ENCODE data around the gene ZBTB17. TPM values are rescaled to one million over a fixed set of nuclear protein-coding genes. Genes with fewer than 3 reads are reported as not detected.

The ZBTB17 gene
- total RNA-seq, 2 donors from 2014 or later = 62.0 to 135 TPM

DNA sequence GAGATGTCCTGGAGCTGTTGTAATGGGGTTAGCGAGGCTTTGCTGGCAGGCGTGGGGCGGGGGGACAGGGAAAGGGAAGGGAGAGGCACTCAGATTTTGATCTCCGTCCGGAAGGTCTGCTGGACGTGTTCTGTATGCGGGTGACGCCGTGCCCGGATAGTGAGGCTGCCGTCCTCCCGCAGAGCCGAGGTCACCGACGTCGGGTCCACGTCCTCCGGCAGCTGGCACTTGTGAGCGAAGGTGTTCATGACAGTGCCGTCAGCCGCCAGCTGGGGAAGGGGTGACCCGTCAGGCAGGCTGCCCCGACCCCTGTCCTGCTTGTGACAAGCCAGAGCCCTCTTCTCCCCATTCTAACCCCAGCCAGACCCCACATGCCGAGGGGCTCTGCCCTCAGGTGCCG, 39.6 kb upstream of the ZBTB17 start:
- H3K9me3 Mint-ChIP-seq = no peaks in the 10 kb centered on the region
- no peak for ATAC-seq (replicated peaks)
- H3K36me3 Mint-ChIP-seq (ENCODE audit: low read depth) = no peaks in the 10 kb centered on the region
- no peaks in the 10 kb centered on the region for H3K4me1 Mint-ChIP-seq
- H3K27ac Mint-ChIP-seq = no peak overlapping the region
- peaks cover 18% of the 10 kb centered on the region for H3K27me3 Mint-ChIP-seq
- no peak overlapping the region for H3K4me3 Mint-ChIP-seq

DNA sequence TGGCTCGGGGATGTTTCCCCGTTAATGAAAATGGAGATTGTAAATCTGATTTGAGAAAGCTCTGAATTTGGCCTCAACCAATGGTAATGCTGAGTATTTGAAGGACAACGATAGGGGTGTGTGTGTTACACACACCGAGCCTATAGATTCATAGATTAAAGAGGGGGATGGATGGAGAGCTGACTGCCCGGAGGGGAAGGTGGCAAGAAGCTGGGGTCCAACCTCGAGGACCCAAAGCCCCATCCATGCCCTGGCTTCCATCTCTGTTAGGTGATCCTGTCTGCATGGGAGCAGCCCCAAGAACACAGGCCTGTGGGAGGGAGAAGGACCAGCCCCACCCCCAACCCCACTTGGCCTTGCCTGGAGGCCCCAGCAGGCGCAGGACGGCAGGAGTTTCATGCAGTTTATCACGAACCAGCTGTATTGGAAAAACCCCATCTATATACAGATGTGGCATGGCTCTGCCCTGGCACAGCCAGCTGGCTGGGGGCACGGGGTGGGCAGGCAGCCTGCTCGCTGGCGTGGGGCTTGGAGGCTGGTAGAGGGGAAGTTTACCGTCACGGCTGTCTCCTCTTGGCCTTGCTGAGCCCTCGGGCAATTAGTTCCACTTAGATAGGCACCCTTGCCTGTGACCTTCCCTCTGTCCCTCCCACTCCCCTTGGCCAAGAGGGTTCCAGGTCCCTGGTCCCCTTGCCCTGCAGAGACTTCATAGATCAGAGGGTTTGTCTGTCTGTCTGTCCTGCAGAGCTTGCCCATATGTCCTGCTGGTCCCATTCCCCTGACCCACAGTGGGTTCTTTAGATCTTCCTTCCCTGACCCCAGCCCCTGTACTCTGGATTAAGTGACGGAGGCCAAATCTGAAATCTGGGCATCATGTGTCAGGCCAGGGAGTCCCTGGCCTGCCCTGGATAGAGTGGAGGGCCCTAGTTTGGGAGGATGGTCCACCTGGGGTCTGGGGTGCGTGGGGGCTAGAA, 38.9 kb upstream of the ZBTB17 start:
- no peaks in the 10 kb centered on the region for H3K4me1 Mint-ChIP-seq
- H3K9me3 Mint-ChIP-seq = no peaks in the 10 kb centered on the region
- H3K27me3 Mint-ChIP-seq = peaks cover 18% of the 10 kb centered on the region
- H3K36me3 Mint-ChIP-seq (ENCODE audit: low read depth) = no peaks in the 10 kb centered on the region
- peak; percentile 61 for ATAC-seq (replicated peaks)
- H3K4me3 Mint-ChIP-seq = peak overlapping the region; percentile 4
- no peak overlapping the region for H3K27ac Mint-ChIP-seq

DNA sequence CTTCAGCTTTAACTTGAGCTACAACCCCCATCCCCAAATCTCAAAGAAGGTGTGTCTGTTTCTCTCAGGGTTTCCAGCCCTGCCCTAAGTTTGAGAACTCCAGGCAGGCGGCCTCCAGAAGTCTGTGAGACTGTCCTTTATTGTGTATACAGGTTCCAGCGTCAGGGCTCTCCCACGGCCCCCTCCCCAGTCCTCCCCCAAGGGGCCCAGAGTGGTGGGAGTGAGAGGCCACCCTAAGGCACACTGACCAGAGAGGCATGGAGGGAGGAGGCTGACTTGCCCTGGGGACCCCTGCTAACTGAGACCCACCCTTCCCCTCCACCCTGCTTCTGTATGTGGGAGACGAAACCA, 38.0 kb upstream of the ZBTB17 start:
- Mint-ChIP-seq H3K36me3 (ENCODE audit: low read depth) (no peaks in the 10 kb centered on the region), H3K27me3 (peaks cover 18% of the 10 kb centered on the region), H3K4me3 (peak overlapping the region; percentile 11), H3K27ac (no peak overlapping the region), H3K4me1 (no peaks in the 10 kb centered on the region), H3K9me3 (no peaks in the 10 kb centered on the region)
- no peak for ATAC-seq (replicated peaks)

DNA sequence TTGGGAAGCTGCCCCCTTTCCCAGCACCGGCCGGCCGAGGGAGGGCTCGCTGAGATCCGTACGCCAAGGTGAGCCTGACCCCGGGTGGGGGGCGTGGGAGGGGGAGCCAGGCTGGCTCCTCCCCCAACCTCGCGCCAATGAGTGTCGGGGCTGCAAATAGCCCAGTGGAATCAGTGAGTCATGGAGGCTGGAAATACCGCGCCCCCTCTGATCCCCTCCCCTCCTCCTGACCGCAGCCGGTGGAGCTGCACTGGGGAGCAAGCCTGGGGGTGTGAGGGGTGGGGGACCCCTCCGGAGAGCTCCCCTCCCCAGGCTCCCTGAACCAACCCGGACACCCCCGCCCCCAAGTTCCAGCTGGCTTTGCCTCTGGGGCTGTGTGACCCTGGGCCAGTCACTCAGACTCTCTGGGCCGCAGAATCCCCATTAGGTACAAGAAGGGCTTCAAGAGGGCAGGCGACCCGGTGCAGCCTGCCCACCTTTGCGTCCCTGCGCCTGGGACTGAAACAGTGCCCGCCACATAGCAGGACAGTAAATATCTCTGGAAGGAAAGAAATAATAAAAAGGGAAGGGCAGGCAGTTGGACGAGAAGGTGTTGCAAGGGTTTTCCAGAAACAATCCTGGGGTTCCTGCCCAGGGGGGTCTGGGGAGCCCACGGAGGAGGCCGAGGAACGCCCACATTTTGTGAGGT, 37.5 kb upstream of the ZBTB17 start:
- ATAC-seq (replicated peaks) = peak; percentile 49
- no peaks in the 10 kb centered on the region for H3K4me1 Mint-ChIP-seq
- peak overlapping the region; percentile 11 for H3K4me3 Mint-ChIP-seq
- H3K36me3 Mint-ChIP-seq (ENCODE audit: low read depth) = no peaks in the 10 kb centered on the region
- peaks cover 18% of the 10 kb centered on the region for H3K27me3 Mint-ChIP-seq
- no peak overlapping the region for H3K27ac Mint-ChIP-seq
- no peaks in the 10 kb centered on the region for H3K9me3 Mint-ChIP-seq

DNA sequence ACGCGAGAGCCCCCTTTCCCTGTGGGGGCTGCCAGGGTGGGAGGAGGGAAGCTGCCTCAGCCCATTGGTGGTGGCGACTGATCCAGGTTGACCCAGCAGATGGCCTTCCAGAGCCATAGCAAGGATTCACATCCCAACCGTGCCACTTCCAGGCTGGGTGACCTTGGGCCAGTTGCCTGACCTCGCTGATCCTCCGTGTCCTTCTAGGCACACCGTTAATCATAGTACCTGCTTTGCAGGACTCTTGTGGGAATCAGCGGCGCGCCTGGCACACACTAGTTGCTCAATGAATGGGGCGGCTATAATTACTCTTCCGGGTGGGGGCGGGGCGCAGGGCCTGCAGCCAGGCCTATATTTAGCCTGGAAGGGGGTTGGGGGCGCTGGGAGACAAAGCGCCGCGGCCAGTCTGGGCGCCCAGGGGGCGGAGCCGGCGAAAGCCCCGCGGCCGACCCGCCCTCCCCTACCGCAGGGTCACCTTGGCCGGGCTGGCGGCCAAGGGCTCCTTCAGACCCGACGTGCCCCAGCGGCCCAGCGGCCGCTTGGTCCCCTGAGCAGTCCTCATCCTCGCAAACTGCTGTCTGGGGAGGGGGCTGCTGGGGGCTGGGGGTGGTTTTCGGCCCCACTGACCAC, 36.8 kb upstream of the ZBTB17 start:
- H3K4me1 Mint-ChIP-seq = no peaks in the 10 kb centered on the region
- ATAC-seq (replicated peaks) = peak; percentile 31
- no peak overlapping the region for H3K27ac Mint-ChIP-seq
- peaks cover 18% of the 10 kb centered on the region for H3K27me3 Mint-ChIP-seq
- H3K9me3 Mint-ChIP-seq = no peaks in the 10 kb centered on the region
- no peaks in the 10 kb centered on the region for H3K36me3 Mint-ChIP-seq (ENCODE audit: low read depth)
- peak overlapping the region; percentile 26 for H3K4me3 Mint-ChIP-seq

DNA sequence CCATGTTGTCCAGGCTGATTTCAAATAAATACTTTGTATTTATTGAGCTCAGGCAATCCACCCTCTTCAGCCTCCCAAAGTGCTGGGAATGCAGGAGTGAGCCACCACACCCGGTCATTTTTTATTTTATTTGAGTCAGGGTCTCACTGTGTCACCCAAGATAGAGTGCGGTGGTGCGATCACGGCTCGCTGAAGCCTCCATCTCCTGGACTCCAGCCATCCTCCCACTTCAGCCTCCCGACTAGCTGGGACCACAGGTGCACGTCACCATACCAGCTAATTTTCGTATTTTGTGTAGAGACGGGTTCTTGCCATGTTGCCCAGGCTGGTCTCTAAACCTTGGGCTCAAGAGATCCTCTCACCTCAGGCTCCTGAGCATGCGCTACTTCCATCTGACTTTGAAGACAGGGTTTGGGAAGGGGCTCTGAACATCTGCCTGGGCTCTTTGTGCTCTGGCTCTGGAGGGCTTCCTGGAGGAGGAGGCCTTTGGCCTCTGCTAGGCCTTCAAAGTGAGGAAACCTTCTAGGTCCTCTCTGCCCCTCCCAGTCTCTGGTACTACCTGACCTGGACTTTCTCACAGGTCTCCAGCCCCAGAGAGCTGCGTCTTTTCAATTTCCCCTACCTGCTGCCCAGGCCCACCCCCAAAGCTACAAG, 36.2 kb upstream of the ZBTB17 start:
- Mint-ChIP-seq H3K27me3 (peaks cover 18% of the 10 kb centered on the region), H3K4me3 (peak overlapping the region; percentile 26), H3K4me1 (peaks cover under 1% of the 10 kb centered on the region)

DNA sequence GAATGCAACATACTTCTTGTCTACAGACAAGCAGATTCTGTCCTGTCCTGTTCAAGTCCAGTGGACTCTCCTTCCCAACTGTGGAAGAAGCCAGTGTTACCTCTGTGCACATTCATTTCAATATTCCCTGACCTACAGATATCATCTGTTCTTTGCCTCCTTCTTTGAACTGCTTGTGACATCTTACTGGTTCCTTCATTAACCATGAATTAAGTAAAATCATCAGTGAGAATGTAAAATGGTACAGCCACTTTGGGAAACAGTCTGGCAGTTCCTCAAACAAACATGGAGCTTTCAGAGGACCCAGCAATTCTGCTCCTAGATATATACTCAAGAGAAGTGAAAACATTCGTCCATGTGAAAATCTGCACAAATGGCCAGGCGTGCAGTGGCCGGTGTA, 34.9 kb upstream of the ZBTB17 start:
- H3K27ac Mint-ChIP-seq = no peak overlapping the region
- peaks cover 18% of the 10 kb centered on the region for H3K27me3 Mint-ChIP-seq
- H3K9me3 Mint-ChIP-seq = no peaks in the 10 kb centered on the region
- ATAC-seq (replicated peaks) = no peak
- H3K4me3 Mint-ChIP-seq = no peak overlapping the region
- H3K4me1 Mint-ChIP-seq = peaks cover 7% of the 10 kb centered on the region
- H3K36me3 Mint-ChIP-seq (ENCODE audit: low read depth) = no peaks in the 10 kb centered on the region

More for the DNA sequence above, 36.2 kb upstream of the ZBTB17 start:
- no peak for ATAC-seq (replicated peaks)
- Mint-ChIP-seq H3K27ac (no peak overlapping the region), H3K9me3 (no peaks in the 10 kb centered on the region), H3K36me3 (ENCODE audit: low read depth) (no peaks in the 10 kb centered on the region)

DNA sequence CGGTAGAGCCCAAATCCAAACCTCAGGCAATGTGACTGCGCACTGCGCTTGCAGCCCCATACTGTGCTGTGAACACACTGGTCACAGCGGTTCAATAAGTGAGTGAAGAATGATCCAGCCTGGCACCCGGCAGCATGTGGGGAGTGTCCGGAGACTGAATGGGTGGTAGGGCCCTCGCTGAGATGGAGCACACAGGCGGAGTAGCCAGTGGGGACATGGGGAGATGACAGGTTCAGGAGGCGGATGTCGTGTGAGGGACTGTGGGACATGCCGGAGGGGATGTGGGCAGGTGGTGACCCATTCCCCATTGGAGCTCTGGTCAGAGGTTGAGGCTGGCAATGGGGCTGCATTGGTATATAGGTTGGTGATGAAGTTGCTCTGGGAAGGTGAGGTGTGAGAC, 33.8 kb upstream of the ZBTB17 start:
- H3K27ac Mint-ChIP-seq = no peak overlapping the region
- H3K4me3 Mint-ChIP-seq = no peak overlapping the region
- ATAC-seq (replicated peaks) = no peak

DNA sequence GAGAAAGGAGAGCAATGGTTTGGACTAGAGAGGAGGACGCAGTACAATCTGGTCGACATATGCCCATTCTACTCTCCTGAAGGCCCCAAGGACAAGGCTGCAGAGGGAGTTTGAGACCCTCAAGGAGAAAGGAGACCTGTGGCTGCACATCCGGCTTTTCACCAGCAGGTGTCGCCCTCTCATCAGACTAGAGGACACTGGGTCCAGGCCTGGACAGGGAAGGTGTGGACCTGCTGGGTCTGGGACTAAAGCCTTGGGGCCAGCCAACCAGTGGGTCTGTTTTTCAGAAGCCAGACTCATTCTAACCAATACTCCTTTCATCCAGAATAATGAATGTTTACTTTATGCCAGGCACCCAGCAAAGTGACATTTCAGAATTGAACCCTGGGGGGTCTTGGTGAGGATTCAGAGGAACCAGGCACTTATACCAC, 33.1 kb upstream of the ZBTB17 start:
- peaks cover 6% of the 10 kb centered on the region for H3K27me3 Mint-ChIP-seq
- peaks cover 7% of the 10 kb centered on the region for H3K4me1 Mint-ChIP-seq
- ATAC-seq (replicated peaks) = peak; percentile 54
- H3K36me3 Mint-ChIP-seq (ENCODE audit: low read depth) = no peaks in the 10 kb centered on the region
- no peak overlapping the region for H3K27ac Mint-ChIP-seq
- no peak overlapping the region for H3K4me3 Mint-ChIP-seq
- H3K9me3 Mint-ChIP-seq = no peaks in the 10 kb centered on the region

More for the DNA sequence above, 33.8 kb upstream of the ZBTB17 start:
- Mint-ChIP-seq H3K36me3 (ENCODE audit: low read depth) (no peaks in the 10 kb centered on the region), H3K9me3 (no peaks in the 10 kb centered on the region), H3K27me3 (peaks cover 12% of the 10 kb centered on the region), H3K4me1 (peaks cover 7% of the 10 kb centered on the region)

DNA sequence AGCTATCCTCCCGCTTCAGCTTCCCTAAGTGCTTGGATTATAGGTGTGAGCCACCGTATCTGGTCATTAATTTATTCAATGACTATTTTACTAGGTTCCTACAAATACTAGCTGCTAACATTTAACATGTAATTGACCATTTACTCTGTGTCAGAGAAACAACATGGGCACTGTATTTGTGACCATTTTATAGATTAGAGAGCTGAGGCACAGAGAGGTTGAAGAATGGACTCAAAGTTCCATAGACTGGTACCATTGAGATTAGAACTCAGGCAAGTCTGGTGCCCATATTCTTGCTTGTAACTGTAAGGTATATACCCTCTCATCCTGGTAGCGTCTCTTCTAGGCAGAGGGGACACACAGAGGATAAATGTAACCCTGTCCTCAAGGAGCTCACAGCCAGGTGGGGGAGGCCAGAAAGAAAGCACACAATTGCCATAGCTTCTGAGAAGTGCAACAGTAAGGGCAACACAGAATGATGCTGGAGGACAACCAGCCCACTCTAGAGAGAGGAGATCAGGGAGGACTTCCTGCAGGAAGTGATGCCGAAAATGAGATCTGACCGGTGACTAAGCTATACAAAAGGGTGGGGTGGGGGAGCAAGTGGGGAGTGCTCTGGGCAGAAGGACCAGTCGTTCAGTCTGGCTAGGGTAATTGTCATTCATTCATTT, 31.9 kb upstream of the ZBTB17 start:
- Mint-ChIP-seq H3K9me3 (no peaks in the 10 kb centered on the region), H3K27me3 (peaks cover 3% of the 10 kb centered on the region), H3K4me1 (peaks cover 7% of the 10 kb centered on the region), H3K4me3 (no peak overlapping the region), H3K27ac (no peak overlapping the region), H3K36me3 (ENCODE audit: low read depth) (no peaks in the 10 kb centered on the region)
- ATAC-seq (replicated peaks) = no peak

DNA sequence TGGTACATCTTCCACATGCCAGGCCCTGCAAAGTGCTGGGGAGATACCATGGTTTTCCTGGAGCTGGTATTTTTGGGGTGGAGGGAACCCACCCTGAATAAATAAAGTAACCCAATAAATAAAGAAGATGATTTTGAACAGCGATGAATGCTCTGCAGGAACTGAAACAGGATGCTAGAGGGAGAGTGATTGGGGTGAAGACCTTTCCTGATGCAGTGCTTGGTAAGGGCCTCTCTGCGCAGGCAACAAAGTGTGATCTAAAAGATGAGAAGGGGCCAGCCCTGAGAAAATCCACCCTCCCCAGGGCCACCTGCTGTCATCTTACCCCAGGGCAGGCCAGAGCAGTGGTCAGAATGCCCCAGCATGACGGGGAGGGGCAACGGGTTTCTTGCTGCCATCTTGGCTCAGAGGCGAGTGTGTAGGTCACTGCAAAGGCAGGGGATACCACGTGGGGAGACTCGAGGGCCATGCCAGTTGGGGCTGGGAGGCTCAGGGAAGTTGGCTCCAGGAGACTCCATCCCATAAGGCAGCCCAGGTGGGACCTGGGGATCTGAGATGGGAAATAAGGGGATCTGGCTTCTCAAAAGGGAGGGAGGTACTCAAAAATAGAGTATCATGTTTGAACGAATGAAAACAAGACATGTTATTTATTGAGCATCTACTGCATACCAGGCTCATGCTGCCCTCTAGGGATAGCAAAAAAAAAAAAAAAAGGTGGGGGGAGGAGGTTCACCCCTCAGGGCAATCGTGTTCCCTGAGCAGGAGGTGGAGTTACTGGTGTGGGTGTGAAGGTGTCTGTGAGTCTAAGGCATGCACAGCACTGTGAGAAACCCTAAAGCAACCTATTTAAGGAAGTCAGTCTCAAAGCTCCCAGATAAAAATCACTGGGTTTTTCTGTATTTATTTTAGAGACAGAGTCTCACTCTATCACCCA, 30.9 kb upstream of the ZBTB17 start:
- Mint-ChIP-seq H3K27me3 (no peaks in the 10 kb centered on the region), H3K9me3 (no peaks in the 10 kb centered on the region), H3K4me3 (no peak overlapping the region), H3K27ac (peak overlapping the region; percentile 60), H3K4me1 (peaks cover 7% of the 10 kb centered on the region), H3K36me3 (ENCODE audit: low read depth) (no peaks in the 10 kb centered on the region)
- ATAC-seq (replicated peaks) = peak; percentile 88

DNA sequence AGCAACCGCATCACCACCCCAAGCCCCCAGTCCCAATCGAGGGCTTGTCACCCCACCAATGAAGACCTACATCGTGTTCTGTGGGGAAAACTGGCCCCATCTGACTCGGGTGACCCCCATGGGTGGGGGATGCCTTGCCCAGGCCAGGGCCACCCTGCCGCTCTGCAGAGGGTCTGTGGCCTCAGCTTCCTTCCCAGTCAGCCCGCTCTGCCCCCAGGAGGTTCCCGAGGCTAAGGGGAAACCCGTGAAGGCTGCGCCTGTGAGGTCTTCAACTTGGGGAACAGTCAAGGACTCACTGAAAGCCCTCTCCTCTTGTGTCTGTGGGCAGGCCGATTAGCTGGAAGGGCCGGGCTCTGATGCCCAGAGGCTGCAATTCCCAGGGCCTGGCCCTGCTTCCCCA, 30.1 kb upstream of the ZBTB17 start:
- H3K27me3 Mint-ChIP-seq = no peaks in the 10 kb centered on the region
- peaks cover 7% of the 10 kb centered on the region for H3K4me1 Mint-ChIP-seq
- no peak for ATAC-seq (replicated peaks)
- peak overlapping the region; percentile 60 for H3K27ac Mint-ChIP-seq
- H3K36me3 Mint-ChIP-seq (ENCODE audit: low read depth) = no peaks in the 10 kb centered on the region
- no peak overlapping the region for H3K4me3 Mint-ChIP-seq
- H3K9me3 Mint-ChIP-seq = no peaks in the 10 kb centered on the region

DNA sequence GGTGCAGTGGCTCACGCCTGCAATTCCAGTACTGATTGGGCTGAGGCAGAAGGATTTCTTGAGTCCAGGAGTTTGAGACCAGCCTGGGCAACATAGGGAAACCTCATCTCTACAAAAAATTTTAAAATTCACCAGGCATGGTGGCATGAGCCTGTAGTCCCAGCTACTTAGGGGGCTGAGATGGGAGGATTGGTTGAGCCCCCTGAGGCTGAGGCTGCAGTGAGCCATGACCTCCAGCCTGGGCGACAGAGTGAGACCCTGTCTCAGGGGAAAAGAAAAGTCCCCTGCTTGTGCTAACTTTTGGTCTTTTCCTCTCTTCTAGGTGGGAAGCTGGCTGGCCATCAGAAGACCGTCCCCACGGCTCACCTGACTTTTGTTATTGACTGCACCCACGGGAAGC, 29.7 kb upstream of the ZBTB17 start:
- peaks cover 7% of the 10 kb centered on the region for H3K4me1 Mint-ChIP-seq

More for the DNA sequence above, 29.7 kb upstream of the ZBTB17 start:
- no peaks in the 10 kb centered on the region for H3K27me3 Mint-ChIP-seq
- no peaks in the 10 kb centered on the region for H3K9me3 Mint-ChIP-seq
- H3K36me3 Mint-ChIP-seq (ENCODE audit: low read depth) = no peaks in the 10 kb centered on the region
- H3K27ac Mint-ChIP-seq = no peak overlapping the region
- no peak overlapping the region for H3K4me3 Mint-ChIP-seq
- ATAC-seq (replicated peaks) = no peak
